H1 (cell line): ENCODE results near the gene FGF14. TPM values are rescaled to one million over a fixed set of nuclear protein-coding genes. Genes with fewer than 3 reads are reported as not detected.

Experiments used
- CTCF ChIA-PET: fragments of 300-600 bp; sonication (Branson Sonifier 250); formaldehyde crosslinking; loops from one replicate; lab custom pipeline; 2021; ENCODE audit not compliant: partially characterized antibody; lab: Charles Lee
- POLR2A ChIA-PET: fragments of 300-600 bp; sonication (Branson Sonifier 250); formaldehyde crosslinking; loops from one replicate; lab custom pipeline; 2021; ENCODE audit warnings: inconsistent platforms; ENCODE audit not compliant: partially characterized antibody; lab: Charles Lee
- DNase-seq, 2 experiments: peaks; one replicate each; pipeline versions ENCODE4 v3.0.0 to v3.0.0-alpha.2; 2010 to 2022; ENCODE audit warnings: low spot score in 2 of 2, low read depth in 1 of 2, mixed read lengths in 1 of 2
- FAIRE-seq: peaks from 2 replicates; lab custom pipeline; 2011; peaks lifted over from hg19 to GRCh38; lab: Jason Lieb, UNC
- H2AFZ ChIP-seq: 2 replicates; pipeline ENCODE4 v1.8.1; 2012; ENCODE audit warnings: low read length, inconsistent platforms
- H2AK5ac ChIP-seq: 2 replicates; pipeline ENCODE4 v1.6.1; 2013; ENCODE audit warnings: low read depth, low read length
- H2BK120ac ChIP-seq: replicated peaks from 2 replicates; pipeline ENCODE3; 2013; ENCODE audit warnings: low read depth, low read length, inconsistent platforms
- H2BK12ac ChIP-seq: 2 replicates; pipeline ENCODE4 v1.6.1; 2013; ENCODE audit warnings: low read depth, low read length
- H2BK15ac ChIP-seq: 2 replicates; pipeline ENCODE4 v1.6.1; 2013; ENCODE audit warnings: low read length
- H2BK20ac ChIP-seq: 2 replicates; pipeline ENCODE4 v1.6.1; 2013; ENCODE audit warnings: low read length
- H2BK5ac ChIP-seq: 2 replicates; pipeline ENCODE4 v1.6.1; 2013; ENCODE audit warnings: low read depth, low read length
- H3K14ac ChIP-seq: 2 replicates; pipeline ENCODE4 v1.6.1; 2013; ENCODE audit warnings: inconsistent platforms; ENCODE audit not compliant: insufficient read length
- H3K18ac ChIP-seq: 2 replicates; pipeline ENCODE4 v1.6.1; 2013; ENCODE audit warnings: low read length; ENCODE audit errors: extremely low read depth
- H3K23ac ChIP-seq: 2 replicates; pipeline ENCODE4 v1.6.1; 2013; ENCODE audit warnings: inconsistent platforms; ENCODE audit not compliant: insufficient read length
- H3K23me2 ChIP-seq: 2 replicates; pipeline ENCODE4 v1.6.1; 2013; ENCODE audit warnings: low read depth, low read length
- H3K27ac ChIP-seq: 2 replicates; pipeline ENCODE4 v1.6.1; 2011; ENCODE audit warnings: low read depth, low read length, inconsistent platforms
- H3K27me3 ChIP-seq, 4 experiments: replicated peaks in 1 of 4; 1 replicate in 1 of 4; 2 replicates in 3 of 4; pipeline versions ENCODE4 v1.6.1 to v1.8.1; 2011 to 2013; ENCODE audit warnings: low read length in 3 of 4, mild to moderate bottlenecking in 3 of 4, inconsistent platforms in 2 of 4, mixed read lengths in 2 of 4, moderate library complexity in 1 of 4; ENCODE audit not compliant: control insufficient read depth in 3 of 4, insufficient read depth in 3 of 4; ENCODE audit errors: extremely low read depth in 1 of 4
- H3K36me3 ChIP-seq, 4 experiments: 2 replicates each; pipeline versions ENCODE4 v1.6.1 to v1.8.1; 2011 to 2013; ENCODE audit warnings: mild to moderate bottlenecking in 4 of 4, low read length in 3 of 4, moderate library complexity in 2 of 4, control low read depth in 1 of 4, inconsistent platforms in 1 of 4; ENCODE audit not compliant: insufficient read depth in 4 of 4, control insufficient read depth in 2 of 4
- H3K4ac ChIP-seq: replicated peaks from 2 replicates; pipeline ENCODE3; 2013; ENCODE audit warnings: low read length, low read depth, mixed read lengths, inconsistent platforms; ENCODE audit not compliant: insufficient read length
- H3K4me1 ChIP-seq, 4 experiments: replicated peaks in 1 of 4; 1 replicate in 1 of 4; 2 replicates in 3 of 4; pipeline versions ENCODE4 v1.6.1 to v1.8.1; 2011 to 2013; ENCODE audit warnings: low read length in 3 of 4, inconsistent platforms in 2 of 4, mixed read lengths in 1 of 4; ENCODE audit not compliant: insufficient read depth in 4 of 4, control insufficient read depth in 3 of 4
- H3K4me2 ChIP-seq, 2 experiments: 2 replicates each; pipeline versions ENCODE4 v1.6.1 to v1.8.1; 2011 to 2013; ENCODE audit warnings: low read depth in 2 of 2, low read length in 2 of 2, control low read depth in 1 of 2, inconsistent platforms in 1 of 2, mild to moderate bottlenecking in 1 of 2; ENCODE audit not compliant: insufficient read depth in 1 of 2
- H3K4me3 ChIP-seq, 4 experiments: fragments of 200-600, 300-600 bp in 1 of 4; sonication (generic), shearing (Covaris generic), sonication (Bioruptor Twin) in 1 of 4; 2 replicates each; pipeline versions ENCODE4 v1.5.1 to v1.8.1; 2011 to 2016; ENCODE audit warnings: low read length in 4 of 4, low read depth in 3 of 4, control low read depth in 2 of 4, inconsistent platforms in 2 of 4, mild to moderate bottlenecking in 2 of 4, mixed read lengths in 1 of 4, moderate library complexity in 1 of 4; ENCODE audit not compliant: insufficient read depth in 2 of 4; ENCODE audit errors: extremely low read depth in 1 of 4
- H3K56ac ChIP-seq: replicated peaks from 2 replicates; pipeline ENCODE3; 2013; ENCODE audit warnings: low read depth, mild to moderate bottlenecking, mixed read lengths, low read length, inconsistent platforms; ENCODE audit not compliant: insufficient read length
- H3K79me1 ChIP-seq: 2 replicates; pipeline ENCODE4 v1.6.1; 2013; ENCODE audit warnings: low read depth, low read length, control low read depth
- H3K79me2 ChIP-seq, 2 experiments: 2 replicates each; pipeline versions ENCODE4 v1.6.1 to v1.8.1; 2012 to 2013; ENCODE audit warnings: low read length in 2 of 2, mild to moderate bottlenecking in 2 of 2, inconsistent platforms in 1 of 2; ENCODE audit not compliant: insufficient read depth in 2 of 2, control insufficient read depth in 1 of 2
- H3K9ac ChIP-seq, 4 experiments: replicated peaks in 1 of 4; 1 replicate in 1 of 4; 2 replicates in 3 of 4; pipeline versions ENCODE4 v1.6.1 to v1.8.1; 2011 to 2013; ENCODE audit warnings: low read depth in 3 of 4, low read length in 3 of 4, control low read depth in 2 of 4, mild to moderate bottlenecking in 2 of 4, moderate library complexity in 2 of 4, inconsistent platforms in 1 of 4; ENCODE audit errors: extremely low read depth in 1 of 4
- H3K9me3 ChIP-seq, 2 experiments: 2 replicates each; pipeline versions ENCODE4 v1.6.1 to v1.8.1; 2012 to 2013; ENCODE audit warnings: mild to moderate bottlenecking in 2 of 2, moderate library complexity in 2 of 2, control low read depth in 1 of 2, inconsistent platforms in 1 of 2, low read depth in 1 of 2, low read length in 1 of 2, mixed read lengths in 1 of 2; ENCODE audit not compliant: insufficient read depth in 2 of 2
- H4K20me1 ChIP-seq, 2 experiments: replicated peaks in 1 of 2; 2 replicates each; pipeline versions ENCODE3 to v1.8.1; 2011 to 2013; ENCODE audit warnings: inconsistent platforms in 2 of 2, low read length in 2 of 2, mild to moderate bottlenecking in 1 of 2; ENCODE audit not compliant: insufficient read depth in 2 of 2, control insufficient read depth in 1 of 2
- H4K5ac ChIP-seq: 2 replicates; pipeline ENCODE4 v1.6.1; 2013; ENCODE audit warnings: low read length, low read depth, mixed read lengths, inconsistent platforms; ENCODE audit not compliant: insufficient read length
- H4K8ac ChIP-seq: 2 replicates; pipeline ENCODE4 v1.8.0; 2013; ENCODE audit warnings: mild to moderate bottlenecking, moderate library complexity, low read length, inconsistent platforms; ENCODE audit not compliant: insufficient read depth; ENCODE audit errors: extremely low read depth
- H4K91ac ChIP-seq: replicated peaks from 2 replicates; pipeline ENCODE3; 2013; ENCODE audit warnings: low read length, mixed read lengths, inconsistent platforms; ENCODE audit not compliant: insufficient read length
- GABPA ChIP-seq: IDR thresholded peaks from 2 replicates; pipeline ENCODE4 v1.6.1; 2011; ENCODE audit warnings: mild to moderate bottlenecking, low read length, moderate library complexity, borderline replicate concordance; ENCODE audit not compliant: insufficient read depth
- WGBS, 2 experiments: shearing (Covaris generic) in 1 of 2; methylation state at CpG; one replicate each; pipeline versions ENCODE4 v1.1.6 to v1.1.7; 2013 to 2015; ENCODE audit warnings: low lambda C conversion rate in 2 of 2, mixed read lengths in 2 of 2, inconsistent platforms in 1 of 2, low coverage in 1 of 2, missing lambda C conversion rate in 1 of 2; ENCODE audit not compliant: insufficient replicate concordance in 2 of 2, insufficient coverage in 1 of 2, insufficient read length in 1 of 2; ENCODE audit errors: extremely low coverage in 1 of 2, missing lambda C conversion rate in 1 of 2; 5-methylcytosine and 5-hydroxymethylcytosine counted together
- polyA plus RNA-seq, 7 experiments: library from polyadenylated mRNA; depleted of rRNA in 3 of 7; stranded (reverse) in 5 of 7; unstranded in 2 of 7; fragments of >200 nt in 5 of 7; fragments of 200-250 nt in 2 of 7; gene quantifications; 1 replicate in 5 of 7; 2 replicates in 1 of 7; 4 replicates in 1 of 7; pipeline versions ENCODE4 v1.2.1 to v1.2.3, GENCODE V29; 2011 to 2013; ENCODE audit warnings: missing spikeins in 2 of 7, mixed read lengths in 2 of 7
- total RNA-seq: library from RNA; stranded (reverse); fragmentation: NEBNext Ultra II Directional; extraction: Animal tissue kit (Norgen Biotek cat#: 25700); gene quantifications from 2 replicates; pipeline ENCODE4 v1.2.1, GENCODE V29; 2021

The FGF14 gene
- total and polyA plus RNA-seq, 2 of the 8 experiments (the other 6 are each of a cell fraction or from before 2014, with no cell fraction given) = 0.05 to 0.58 TPM

DNA sequence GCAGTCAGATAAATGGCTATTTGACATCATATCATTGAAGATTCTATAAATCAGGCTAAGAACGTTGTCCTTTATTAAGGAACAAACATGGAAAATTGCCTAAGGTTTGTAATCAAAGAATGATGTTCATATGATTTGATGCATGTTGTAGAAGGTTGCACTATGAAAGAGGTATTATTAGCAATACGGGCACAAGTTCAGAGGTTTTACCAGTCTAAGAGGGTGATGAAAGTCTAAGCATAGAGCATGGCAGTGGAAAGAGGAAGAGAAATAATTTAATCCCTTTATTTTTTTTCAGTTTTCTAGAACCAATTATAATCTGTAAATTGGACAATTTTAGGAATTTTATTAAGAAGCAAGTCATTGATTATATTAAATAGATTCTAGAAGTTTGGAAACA, 450.7 kb downstream of the FGF14 start:
- POLR2A ChIA-PET = no interaction called here
- CTCF ChIA-PET = interaction anchor here (1.1 to 1.3 kb wide), 2 partner anchors 9 to 138 kb away, joined by 3 to 4 read pairs; no protein-coding TSS in a partner anchor
- TF ChIP-seq GABPA = no peak

More for the DNA sequence above, 450.7 kb downstream of the FGF14 start:
- H3K4me3 ChIP-seq = no peak overlapping the region
- no peak overlapping the region for H2BK12ac ChIP-seq
- H2BK15ac ChIP-seq = no peak overlapping the region
- no peak overlapping the region for H3K9ac ChIP-seq
- no peak overlapping the region for H4K91ac ChIP-seq
- H4K5ac ChIP-seq = no peak overlapping the region
- H3K4ac ChIP-seq = no peak overlapping the region
- no peak overlapping the region for H2BK120ac ChIP-seq
- 93% methylated on average over 2 of the region's 2 CpGs; no CpG with 5 or more reads in 1 of the 2 experiments for WGBS, 2 experiments
- no peak overlapping the region for H3K18ac ChIP-seq
- H3K79me2 ChIP-seq = no peaks in the 10 kb centered on the region
- H3K79me1 ChIP-seq = no peaks in the 10 kb centered on the region
- H2AK5ac ChIP-seq = no peak overlapping the region
- no peaks in the 10 kb centered on the region for H3K27me3 ChIP-seq
- DNase-seq (no peak), FAIRE-seq (no peak)
- H3K4me2 ChIP-seq = no peak overlapping the region
- H3K14ac ChIP-seq = no peak overlapping the region
- no peaks in the 10 kb centered on the region for H3K36me3 ChIP-seq
- no peaks in the 10 kb centered on the region for H3K23me2 ChIP-seq
- no peak overlapping the region for H2AFZ ChIP-seq
- no peaks in the 10 kb centered on the region for H4K20me1 ChIP-seq
- H3K56ac ChIP-seq = no peak overlapping the region
- no peak overlapping the region for H2BK5ac ChIP-seq
- H4K8ac ChIP-seq = no peak overlapping the region
- H2BK20ac ChIP-seq = no peak overlapping the region
- H3K4me1 ChIP-seq = no peaks in the 10 kb centered on the region
- H3K9me3 ChIP-seq = no peaks in the 10 kb centered on the region
- H3K23ac ChIP-seq = no peak overlapping the region
- H3K27ac ChIP-seq = no peak overlapping the region
